ENCODE data around the gene GAL3ST1.

GRCh38 chr22:30572210-30572609 is 2.3 kb downstream of the GAL3ST1 start:
- TF ChIP-seq CTCF (conservative IDR thresholded peaks at IDR 0.05; ENCODE audit: low read length), result no peak
- TF ChIP-seq EZH2phosphoT487 (IDR thresholded peaks at IDR 0.05; ENCODE audit: borderline replicate concordance), result no peak

Measured in Loucy (cell line).